COR-L47 (cell line): ENCODE results near the gene PPP1R13B.

Experiments
- DNase-seq: peaks from one replicate; lab custom pipeline; 2025; lab: John Stamatoyannopoulos, UW

The PPP1R13B gene

DNA sequence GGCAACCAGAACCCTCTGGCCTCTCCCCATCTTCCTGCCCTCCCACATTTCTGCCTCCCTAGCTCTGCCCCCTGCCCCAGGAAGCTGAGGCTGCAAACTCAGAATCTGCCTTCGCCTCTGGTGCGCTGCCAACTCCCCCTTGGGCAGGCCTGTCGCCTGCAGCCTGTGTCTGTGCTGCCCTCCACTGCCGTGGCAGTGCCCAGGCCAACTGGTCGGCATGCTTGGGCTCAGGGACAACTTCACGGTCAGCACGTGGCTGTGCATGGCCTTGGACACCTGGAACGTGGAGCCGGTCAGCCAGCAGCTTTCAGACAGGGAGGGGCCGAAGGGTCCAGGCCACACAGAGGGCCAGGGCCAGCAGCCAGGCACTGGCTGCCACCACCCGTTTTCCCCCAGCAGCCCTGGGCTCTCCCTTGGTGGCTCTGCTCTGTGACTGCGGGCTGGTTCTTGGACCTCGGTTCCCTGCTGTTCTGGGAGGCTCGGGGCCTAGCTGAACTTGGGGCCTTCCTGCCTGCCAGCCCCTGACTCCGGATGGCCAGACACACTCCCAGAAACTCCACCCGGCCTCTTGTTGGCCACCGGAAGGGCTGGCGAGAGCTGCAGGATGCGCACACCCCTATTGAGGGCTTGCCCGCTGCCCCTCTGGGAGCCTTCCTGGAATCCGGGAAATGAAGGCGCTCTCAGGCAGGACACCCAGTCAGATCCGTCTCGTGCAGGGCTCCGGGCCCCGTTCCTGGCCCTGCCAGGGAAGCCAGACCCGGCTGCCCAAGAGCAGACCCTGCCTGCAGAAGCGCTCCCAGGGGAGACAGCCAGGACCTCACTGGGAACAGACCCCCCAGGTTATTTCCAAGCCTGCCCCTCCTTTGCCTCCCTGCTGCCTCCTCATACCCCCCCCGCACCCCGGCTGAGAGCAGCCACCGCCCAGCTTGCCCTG is 34.2 kb upstream of the PPP1R13B start:
- DNase-seq: no peak

- peak; percentile 46 for DNase-seq
Observed at GRCh38 chr14:103880348-103881267, 33.2 kb upstream of the PPP1R13B start.

DNA sequence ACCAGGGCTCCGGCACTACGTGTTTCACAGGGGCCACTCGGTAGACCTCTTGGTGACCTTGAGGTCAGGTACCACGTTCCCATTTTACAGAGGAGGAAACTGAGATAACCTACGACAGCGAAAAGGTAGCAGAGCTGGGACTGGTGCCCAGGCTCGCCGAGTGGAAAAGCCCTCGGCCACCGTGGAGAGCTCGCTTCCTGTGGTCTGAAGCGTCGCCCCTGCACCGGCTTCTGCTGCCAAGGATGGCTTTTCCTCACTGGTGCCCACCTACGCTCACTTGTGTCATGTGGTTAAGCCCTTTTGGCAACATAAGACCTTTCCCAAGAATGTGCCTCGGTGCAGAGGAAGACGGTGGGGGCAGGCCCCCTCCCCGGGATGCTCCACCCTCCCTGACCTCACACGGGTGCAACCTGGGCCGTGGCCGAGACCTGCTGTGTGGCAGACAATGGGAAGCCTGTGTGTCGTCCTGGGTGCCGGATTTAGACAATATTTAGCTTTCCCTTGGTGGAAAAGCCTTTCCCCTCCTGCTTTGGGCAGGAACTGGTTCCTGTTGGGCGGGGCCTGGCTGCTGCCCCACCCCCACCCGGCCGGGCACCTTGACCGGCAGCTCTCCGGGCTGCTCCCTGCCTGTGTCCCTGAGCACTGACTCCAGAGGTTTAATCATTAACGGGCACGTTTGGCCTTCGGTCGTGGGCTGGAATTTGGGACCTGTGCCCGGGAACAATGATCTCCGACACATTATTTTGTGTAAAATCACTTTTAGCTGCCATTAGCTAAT is 32.4 kb upstream of the PPP1R13B start:
- no peak for DNase-seq

- no peak for DNase-seq
Observed at GRCh38 chr14:103879118-103879569, 31.8 kb upstream of the PPP1R13B start.

GRCh38 chr14:103878180-103878579 is 30.8 kb upstream of the PPP1R13B start:
- no peak for DNase-seq

GRCh38 chr14:103875010-103875409 is 27.6 kb upstream of the PPP1R13B start:
- no peak for DNase-seq

DNA sequence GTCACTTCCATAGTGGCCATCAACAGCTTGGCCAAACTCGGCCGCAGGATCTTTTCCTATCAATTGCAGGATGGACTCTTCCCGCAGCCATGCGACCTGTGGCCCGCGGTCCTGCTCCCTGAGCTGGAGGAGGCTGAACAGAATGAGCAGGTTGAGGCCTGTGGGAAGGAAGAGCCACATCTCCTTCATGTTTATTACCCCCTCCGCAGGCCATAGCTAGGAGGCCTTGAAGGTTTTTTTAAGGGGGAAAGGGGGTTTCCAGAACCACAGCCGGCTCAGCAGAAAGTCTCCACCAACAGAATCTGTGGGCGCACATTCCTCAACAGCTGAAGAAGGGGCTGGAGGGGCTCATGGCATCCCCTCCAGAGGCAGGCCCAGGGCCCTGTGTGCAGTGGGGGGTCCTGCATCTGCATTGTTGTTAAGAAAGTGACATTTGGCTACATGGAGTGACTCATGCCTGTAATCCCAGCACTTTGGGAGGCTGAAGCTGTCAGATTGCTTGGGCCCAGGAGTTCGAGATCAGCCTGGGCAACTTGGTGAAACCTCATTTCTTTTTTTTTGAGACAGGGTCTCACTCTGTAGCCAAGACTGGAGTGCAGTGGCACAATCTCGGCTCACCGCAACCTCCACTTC is 25.2 kb upstream of the PPP1R13B start:
- DNase-seq: no peak

DNA sequence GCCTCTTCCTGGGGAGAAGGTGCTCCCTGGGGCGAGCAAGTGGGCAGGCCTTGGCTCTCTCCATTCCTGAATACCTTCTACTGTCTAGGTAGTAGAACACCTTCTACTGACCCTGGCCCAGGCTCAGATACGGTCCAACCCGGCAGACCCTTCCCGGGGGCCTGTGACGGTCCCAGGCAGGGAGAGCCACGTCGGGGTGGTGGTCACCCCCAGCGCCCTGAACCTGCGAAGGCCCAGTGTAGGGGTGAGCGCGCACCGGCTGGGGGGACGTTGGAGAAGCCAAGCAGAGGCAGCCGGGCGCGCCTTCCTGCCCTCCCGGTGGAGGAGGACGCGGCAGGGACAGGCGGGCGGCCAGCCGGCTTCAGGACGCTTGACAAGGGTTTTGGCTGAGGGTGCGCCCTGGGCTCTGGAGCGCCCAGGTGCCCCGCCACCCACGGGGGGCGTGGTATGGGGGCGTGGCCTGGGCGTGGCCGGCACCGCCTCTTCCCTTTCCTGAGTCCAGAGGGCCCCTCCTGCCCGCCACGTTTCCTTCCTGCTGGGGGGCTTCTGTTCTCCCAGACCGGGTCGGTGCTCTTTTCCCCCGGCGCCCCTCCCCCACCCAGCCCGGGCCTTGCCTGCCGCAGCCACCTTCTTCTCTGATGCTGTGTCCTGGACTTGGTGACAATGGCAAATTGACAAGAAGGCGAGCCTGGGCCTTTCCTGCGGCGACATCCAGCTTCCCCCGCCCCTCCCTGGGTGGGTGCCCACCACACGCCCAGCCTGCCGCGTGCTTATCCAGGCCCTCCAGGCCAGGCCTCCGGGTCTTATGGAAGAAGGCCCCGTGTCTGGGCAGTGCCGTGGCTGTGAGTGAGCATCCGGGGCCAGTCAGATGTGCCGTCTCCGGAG is 24.5 kb upstream of the PPP1R13B start:
- no peak for DNase-seq

- no peak for DNase-seq
Observed at GRCh38 chr14:103870891-103871595, 23.7 kb upstream of the PPP1R13B start.

DNA sequence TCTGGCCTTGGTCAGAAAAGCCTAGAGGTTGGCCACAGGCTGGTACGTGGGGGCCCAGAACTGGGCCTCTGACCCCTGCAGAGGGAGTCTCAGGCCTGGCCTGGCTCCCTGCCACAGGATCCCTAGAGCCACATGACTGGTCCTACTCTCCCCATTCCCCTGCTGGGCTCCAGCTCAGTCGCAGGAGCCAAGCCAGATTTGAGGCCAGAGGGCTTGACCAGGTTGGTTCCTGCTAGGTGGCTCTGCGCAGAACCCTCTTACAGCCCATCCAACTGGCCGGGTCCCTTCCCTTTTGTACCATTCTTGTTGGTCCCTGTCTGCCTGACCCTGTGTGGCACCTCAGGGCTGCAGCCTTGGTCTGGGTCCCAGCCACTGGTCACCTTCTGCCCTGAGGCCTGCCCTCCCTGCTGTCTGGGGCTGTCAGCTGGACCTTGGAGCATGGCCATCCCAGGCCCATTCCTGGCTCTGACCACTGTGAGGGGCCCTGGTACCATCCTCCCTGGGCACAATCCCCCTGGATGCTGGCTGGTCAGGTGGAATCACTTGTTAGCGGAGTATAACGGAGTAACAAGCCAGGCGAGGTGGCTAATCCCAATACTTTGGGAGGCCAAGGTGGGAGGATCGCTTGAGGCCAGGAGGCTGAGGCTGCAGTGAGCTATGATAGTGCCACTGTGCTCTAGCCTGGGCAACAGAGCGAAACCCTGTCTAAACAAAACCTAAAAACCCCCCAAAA is 22.9 kb upstream of the PPP1R13B start:
- DNase-seq: no peak

- DNase-seq: no peak
Observed at GRCh38 chr14:103869406-103870143, 22.2 kb upstream of the PPP1R13B start.

- no peak for DNase-seq
Observed at GRCh38 chr14:103868242-103868897, 21.0 kb upstream of the PPP1R13B start.

DNA sequence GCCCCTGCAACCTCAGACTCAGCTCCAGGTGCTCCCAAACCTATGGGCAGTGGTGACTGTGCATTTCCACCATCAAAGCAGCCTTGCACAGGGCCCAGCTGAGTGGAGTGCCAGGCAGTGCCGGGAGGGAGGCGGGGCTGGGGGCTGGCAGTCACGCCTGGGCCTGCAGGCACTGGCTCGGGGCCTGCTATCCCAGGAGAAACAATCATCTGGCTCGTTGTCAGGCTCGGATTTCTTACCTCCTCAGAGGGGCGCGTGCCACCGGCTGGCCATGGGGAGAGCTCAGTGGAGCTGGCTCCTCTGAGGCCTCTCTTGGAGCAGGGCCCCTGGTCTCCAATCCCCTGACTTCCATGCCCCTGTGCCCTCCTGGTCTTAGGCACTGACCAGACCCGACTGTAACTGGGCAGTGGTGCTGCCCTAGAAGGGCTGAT is 20.2 kb upstream of the PPP1R13B start:
- DNase-seq: peak; percentile 29

DNA sequence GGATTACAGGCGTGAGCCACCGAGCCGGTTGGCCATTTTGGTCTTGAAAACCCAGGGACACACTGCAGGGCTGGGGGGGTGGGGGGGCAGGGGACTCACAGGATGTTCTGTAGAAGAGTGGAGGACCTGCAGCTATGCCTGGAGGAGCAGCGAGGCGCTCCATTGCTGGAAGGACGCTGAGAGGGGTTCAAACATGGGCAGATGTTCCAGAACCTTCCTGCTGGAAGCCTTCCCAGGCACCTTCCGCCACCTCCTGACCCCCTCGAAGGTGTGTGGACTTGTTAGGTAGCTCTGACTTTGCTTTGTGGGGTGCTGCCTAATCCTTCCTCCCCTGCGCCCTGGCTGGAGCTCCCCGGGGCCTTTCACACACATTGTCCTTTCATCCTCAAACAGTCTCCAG is 19.6 kb upstream of the PPP1R13B start:
- DNase-seq: no peak

- no peak for DNase-seq
Observed at GRCh38 chr14:103863245-103863644, 15.9 kb upstream of the PPP1R13B start.

GRCh38 chr14:103862393-103862782 is 15.0 kb upstream of the PPP1R13B start:
- DNase-seq: no peak
